Testis (tissue), 3 donors: ENCODE data around the gene CHRM4. TPM values are rescaled to one million over a fixed set of nuclear protein-coding genes. Genes with fewer than 3 reads are reported as not detected.
"Not testable (repeated sequence)": the region's sequence is repeated elsewhere in the genome, so short reads cannot be mapped to it uniquely, and the experiment has no call there.

Source experiments
- DNase-seq: peaks from one replicate; pipeline ENCODE4 v3.0.0-alpha.2; 2019
- H3K27ac ChIP-seq, 2 donors: fragments of 200-600 bp; sonication (generic); one replicate each; pipeline ENCODE4 v1.5.1; 2019
- H3K27me3 ChIP-seq: fragments of 200-600 bp; sonication (generic); one replicate; pipeline ENCODE4 v1.5.1; 2019
- H3K36me3 ChIP-seq: fragments of 200-600 bp; sonication (generic); one replicate; pipeline ENCODE4 v1.5.1; 2017; ENCODE audit warnings: low read depth; ENCODE audit errors: missing control alignments
- H3K4me1 ChIP-seq: fragments of 200-600 bp; sonication (generic); one replicate; pipeline ENCODE4 v1.5.1; 2019
- H3K4me3 ChIP-seq, 2 donors: fragments of 200-600 bp; sonication (generic); one replicate each; pipeline ENCODE4 v1.5.1; 2017 to 2019
- H3K9me3 ChIP-seq: fragments of 200-600 bp; sonication (generic); one replicate; pipeline ENCODE4 v1.5.1; 2017
- POLR2A ChIP-seq: fragments of 450-650 bp; IDR thresholded peaks from one replicate; pipeline ENCODE4 v1.6.1; 2017; ENCODE audit warnings: antibody characterized with exemption, mild to moderate bottlenecking, moderate library complexity
- WGBS, 2 donors: methylation state at CpG; one replicate each; pipeline ENCODE4 v1.1.5; 2018; 5-methylcytosine and 5-hydroxymethylcytosine counted together
- intact Hi-C: fragments of 100-400 bp; cut with DNase I; formaldehyde crosslinking; loops from one replicate; pipeline ENCODE4 v1.15.1; 2023; ENCODE audit warnings: low total_unique reads
- polyA plus RNA-seq: library from polyadenylated mRNA; stranded (reverse); fragments of 350-450 nt; fragmentation: Illumina TruSeq; extraction: RNeasy Lipid Tissue Mini Kit (QIAGEN cat#74804); gene quantifications from one replicate; pipeline ENCODE4 v1.2.3, GENCODE V29; 2014; ENCODE audit warnings: low read depth, low replicate concordance; ENCODE audit not compliant: insufficient read depth
- total RNA-seq, 2 donors: library from RNA; depleted of rRNA; stranded (reverse); fragments of >200 nt; gene quantifications; one replicate each; pipeline ENCODE4 v1.2.3, GENCODE V29; 2016
- TF ChIP-seq, protein P1 (sequence below), 3 experiments: fragments of 450-650 bp in 2 of 3; fragments of 200-600 bp in 1 of 3; sonication (generic) in 1 of 3; IDR thresholded peaks; one replicate each; pipeline ENCODE4 v1.5.1; 2016 to 2019; ENCODE audit warnings: antibody characterized with exemption in 3 of 3, mild to moderate bottlenecking in 2 of 3, moderate library complexity in 1 of 3

CHRM4 gene
- total and polyA plus RNA-seq, 3 donors from 2014 or later, result 7.2 to 19.5 (median 13.5) TPM

DNA sequence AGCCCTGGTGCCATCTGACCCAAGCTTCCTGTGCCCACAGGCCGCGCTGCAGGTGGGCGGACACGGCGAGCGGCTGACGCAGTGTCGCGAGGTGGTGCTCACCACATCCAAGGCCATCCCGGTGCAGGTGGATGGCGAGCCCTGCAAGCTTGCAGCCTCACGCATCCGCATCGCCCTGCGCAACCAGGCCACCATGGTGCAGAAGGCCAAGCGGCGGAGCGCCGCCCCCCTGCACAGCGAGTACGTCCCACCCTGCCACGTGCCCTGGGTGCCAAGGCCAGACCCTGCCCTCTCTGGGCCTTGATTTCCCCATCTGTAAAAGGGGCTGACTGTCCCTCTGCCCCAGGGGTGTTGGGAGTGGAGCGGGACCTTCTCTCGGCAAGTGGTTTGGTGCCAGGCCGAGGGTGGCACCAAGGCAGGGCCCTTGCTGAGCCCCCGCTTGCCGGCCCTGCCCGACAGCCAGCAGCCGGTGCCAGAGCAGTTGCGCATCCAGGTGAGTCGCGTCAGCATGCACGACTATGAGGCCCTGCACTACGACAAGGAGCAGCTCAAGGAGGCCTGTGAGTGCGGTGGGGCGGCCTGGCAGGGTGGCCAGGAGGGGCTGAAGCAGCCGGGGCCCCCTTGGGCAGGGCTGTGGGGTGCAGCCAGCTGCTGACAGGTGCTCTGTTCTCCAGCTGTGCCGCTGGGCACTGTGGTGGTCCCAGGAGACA is 16.0 kb downstream of the CHRM4 start:
- H3K9me3 ChIP-seq, result no peaks in the 10 kb centered on the region
- no peak overlapping the region for H3K27ac ChIP-seq
- WGBS, 2 donors, result 94 to 100% methylated on average over 1 to 34 of the region's 38 CpGs
- H3K4me1 ChIP-seq, result no peaks in the 10 kb centered on the region
- no peaks in the 10 kb centered on the region for H3K27me3 ChIP-seq
- intact Hi-C loops, result no loop called here
- no peak for TF ChIP-seq POLR2A
- TF ChIP-seq, protein P1, sequence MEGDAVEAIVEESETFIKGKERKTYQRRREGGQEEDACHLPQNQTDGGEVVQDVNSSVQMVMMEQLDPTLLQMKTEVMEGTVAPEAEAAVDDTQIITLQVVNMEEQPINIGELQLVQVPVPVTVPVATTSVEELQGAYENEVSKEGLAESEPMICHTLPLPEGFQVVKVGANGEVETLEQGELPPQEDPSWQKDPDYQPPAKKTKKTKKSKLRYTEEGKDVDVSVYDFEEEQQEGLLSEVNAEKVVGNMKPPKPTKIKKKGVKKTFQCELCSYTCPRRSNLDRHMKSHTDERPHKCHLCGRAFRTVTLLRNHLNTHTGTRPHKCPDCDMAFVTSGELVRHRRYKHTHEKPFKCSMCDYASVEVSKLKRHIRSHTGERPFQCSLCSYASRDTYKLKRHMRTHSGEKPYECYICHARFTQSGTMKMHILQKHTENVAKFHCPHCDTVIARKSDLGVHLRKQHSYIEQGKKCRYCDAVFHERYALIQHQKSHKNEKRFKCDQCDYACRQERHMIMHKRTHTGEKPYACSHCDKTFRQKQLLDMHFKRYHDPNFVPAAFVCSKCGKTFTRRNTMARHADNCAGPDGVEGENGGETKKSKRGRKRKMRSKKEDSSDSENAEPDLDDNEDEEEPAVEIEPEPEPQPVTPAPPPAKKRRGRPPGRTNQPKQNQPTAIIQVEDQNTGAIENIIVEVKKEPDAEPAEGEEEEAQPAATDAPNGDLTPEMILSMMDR (IDR thresholded peaks at IDR 0.05), result no peak
- no peak overlapping the region for H3K4me3 ChIP-seq
- no peak for DNase-seq
- H3K36me3 ChIP-seq, result no peaks in the 10 kb centered on the region

- H3K36me3 ChIP-seq, result no peaks in the 10 kb centered on the region
- no peak for DNase-seq
Observed at GRCh38 chr11:46374815-46375214, 16.8 kb downstream of the CHRM4 start.

GRCh38 chr11:46373787-46374740 is 17.5 kb downstream of the CHRM4 start:
- WGBS, 2 donors, result 92 to 93% methylated on average over 20 to 30 of the region's 30 CpGs
- no peak overlapping the region for H3K4me3 ChIP-seq
- no peaks in the 10 kb centered on the region for H3K27me3 ChIP-seq
- H3K4me1 ChIP-seq, result no peaks in the 10 kb centered on the region
- no peaks in the 10 kb centered on the region for H3K9me3 ChIP-seq
- H3K27ac ChIP-seq, result no peak overlapping the region
- TF ChIP-seq, protein P1 (IDR thresholded peaks at IDR 0.05), result no peak
- TF ChIP-seq POLR2A, result no peak
- H3K36me3 ChIP-seq, result no peaks in the 10 kb centered on the region
- intact Hi-C loops, result no loop called here
- no peak for DNase-seq

More at GRCh38 chr11:46374815-46375214, 16.8 kb downstream of the CHRM4 start:
- WGBS, 2 donors, result 91% methylated on average over 11 to 15 of the region's 15 CpGs
- Histone ChIP-seq H3K4me3 (no peak overlapping the region), H3K9me3 (no peaks in the 10 kb centered on the region), H3K4me1 (no peaks in the 10 kb centered on the region), H3K27ac (no peak overlapping the region), H3K27me3 (no peaks in the 10 kb centered on the region)
- intact Hi-C loops, result no loop called here
- TF ChIP-seq POLR2A, result no peak
- TF ChIP-seq, protein P1 (IDR thresholded peaks at IDR 0.05), result no peak

DNA sequence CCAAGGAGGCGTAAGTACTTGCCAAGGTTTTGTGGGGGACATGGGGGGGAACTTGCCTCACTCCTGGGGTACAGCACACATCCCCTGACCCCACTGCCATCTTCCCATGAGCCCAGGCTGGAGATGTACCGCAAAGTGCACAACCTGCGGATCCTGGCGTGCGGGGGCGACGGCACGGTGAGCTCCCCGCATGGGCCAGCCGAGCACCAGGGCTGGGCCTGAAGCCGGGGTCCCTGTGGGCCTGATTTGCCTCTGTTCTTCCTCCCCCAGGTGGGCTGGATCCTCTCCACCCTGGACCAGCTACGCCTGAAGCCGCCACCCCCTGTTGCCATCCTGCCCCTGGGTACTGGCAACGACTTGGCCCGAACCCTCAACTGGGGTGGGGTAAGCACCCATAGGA is 19.1 kb downstream of the CHRM4 start:
- H3K4me3 ChIP-seq, DNase-seq, H3K4me1 ChIP-seq, H3K27me3 ChIP-seq, H3K36me3 ChIP-seq, intact Hi-C loops, H3K9me3 ChIP-seq, H3K27ac ChIP-seq: not testable (repeated sequence)
- WGBS, 2 donors, result 93 to 100% methylated on average over 5 to 15 of the region's 15 CpGs

GRCh38 chr11:46372086-46372485 is 19.5 kb downstream of the CHRM4 start:
- H3K27me3 ChIP-seq, result no peaks in the 10 kb centered on the region
- peaks cover 9% of the 10 kb centered on the region for H3K4me1 ChIP-seq
- H3K27ac ChIP-seq, result no peak overlapping the region
- no peaks in the 10 kb centered on the region for H3K9me3 ChIP-seq
- 81 to 86% methylated on average over 6 to 10 of the region's 10 CpGs for WGBS, 2 donors
- no peaks in the 10 kb centered on the region for H3K36me3 ChIP-seq
- intact Hi-C loops, result no loop called here
- no peak for DNase-seq
- no peak overlapping the region for H3K4me3 ChIP-seq
- TF ChIP-seq POLR2A, result no peak

GRCh38 chr11:46371262-46371661 is 20.3 kb downstream of the CHRM4 start:
- not testable (repeated sequence) for H3K9me3 ChIP-seq

More at GRCh38 chr11:46371262-46371661, 20.3 kb downstream of the CHRM4 start:
- H3K27ac ChIP-seq, H3K27me3 ChIP-seq, intact Hi-C loops, H3K36me3 ChIP-seq, DNase-seq, H3K4me3 ChIP-seq: not testable (repeated sequence)
- H3K4me1 ChIP-seq, result peaks cover 11% of the 10 kb centered on the region
- WGBS, 2 donors, result 87 to 96% methylated on average over 3 to 19 of the region's 19 CpGs
